Measurements from ENCODE around the gene TSPAN5. TPM values are rescaled to one million over a fixed set of nuclear protein-coding genes. Genes with fewer than 3 reads are reported as not detected.

The TSPAN5 gene
- total and polyA plus RNA-seq, 9 of the 15 experiments (the other 6 are each of a cell fraction or from before 2014, with no cell fraction given) = 0.58 to 6.6 (median 0.73) TPM

- intact Hi-C loops (cut with micrococcal nuclease) (no loop called here), in situ Hi-C loops (cut with MboI) (no loop called here)
- Histone ChIP-seq H3K79me2 (ENCODE audit: control insufficient read depth, insufficient read depth, low read length) (no peaks in the 10 kb centered on the region), H3K36me3 (ENCODE audit: control insufficient read depth, insufficient read depth, low read length) (no peaks in the 10 kb centered on the region), H3K9me1 (ENCODE audit: control insufficient read depth, insufficient read depth, low read length) (no peaks in the 10 kb centered on the region), H3K4me2 (ENCODE audit: insufficient read depth, low read length) (no peak overlapping the region; the same call in 1 of the 2 replicates), H3K4me1 (replicated peaks in 1 of 2; ENCODE audit: control insufficient read depth in 2 of 2, insufficient read depth in 2 of 2, low read length in 2 of 2) (peaks cover 8 to 19% of the 10 kb centered on the region in 2 experiments; a peak in 4 of 5 replicates), H3K9me3 (replicated peaks; ENCODE audit: control insufficient read depth, insufficient read depth, low read depth, low read length) (no peaks in the 10 kb centered on the region), H3K27ac (ENCODE audit: extremely low read depth, low read depth, low read length) (no peak overlapping the region), H3K27me3 (ENCODE audit: control insufficient read depth in 2 of 2, insufficient read depth in 2 of 2, low read length in 2 of 2) (no peaks in the 10 kb centered on the region), H3K9ac (ENCODE audit: insufficient read depth in 1 of 2, low read depth in 2 of 2, low read length in 2 of 2) (no peak overlapping the region), H2AFZ (ENCODE audit: low read depth, low read length) (no peak overlapping the region), H4K20me1 (replicated peaks; ENCODE audit: control insufficient read depth, insufficient read depth, low read length) (no peaks in the 10 kb centered on the region), H3K4me3 (no peak overlapping the region)
- ChIA-PET CTCF (ENCODE audit: low intra/inter-chr PET ratio) (no interaction called here), POLR2A (interaction anchor here (1.4 kb wide), 1 partner anchor 8 kb away, joined by 4 read pairs; no protein-coding TSS in a partner anchor)
- DNase-seq (ENCODE audit: extremely low read depth in 1 of 4, low spot score in 3 of 4) (no peak), ATAC-seq (no peak), FAIRE-seq (no peak)
- BruUV-seq (replicated peaks) = no TSS peak
- no peak for TF ChIP-seq ETS2 (tag; IDR thresholded peaks at IDR 0.05; ENCODE audit: borderline replicate concordance, poor library complexity, severe bottlenecking)
- TF ChIP-seq SOX6 (IDR thresholded peaks at IDR 0.05) = 0 out of 2 replicates have a peak, but pooled peaks have one; percentile 14
- no peak for TF ChIP-seq RFX5 (IDR thresholded peaks at IDR 0.05; ENCODE audit: low read depth, low read length)
- no peak for TF ChIP-seq SRSF1 (IDR thresholded peaks at IDR 0.05; ENCODE audit: low read depth, low read length)
- no peak for TF ChIP-seq NR2C2 (CRISPR knock-in tag; IDR thresholded peaks at IDR 0.05)
- no peak for TF ChIP-seq NR2C2 (tag; IDR thresholded peaks at IDR 0.05)
- TF ChIP-seq NCOA6 (IDR thresholded peaks at IDR 0.05) = no peak
- no peak for TF ChIP-seq ZNF224 (CRISPR knock-in tag; IDR thresholded peaks at IDR 0.05)
- no peak for TF ChIP-seq ARID2 (IDR thresholded peaks at IDR 0.05)
- TF ChIP-seq STAG1 (CRISPR knock-in tag; IDR thresholded peaks at IDR 0.05; ENCODE audit: borderline replicate concordance) = no peak
- TF ChIP-seq, protein P1, sequence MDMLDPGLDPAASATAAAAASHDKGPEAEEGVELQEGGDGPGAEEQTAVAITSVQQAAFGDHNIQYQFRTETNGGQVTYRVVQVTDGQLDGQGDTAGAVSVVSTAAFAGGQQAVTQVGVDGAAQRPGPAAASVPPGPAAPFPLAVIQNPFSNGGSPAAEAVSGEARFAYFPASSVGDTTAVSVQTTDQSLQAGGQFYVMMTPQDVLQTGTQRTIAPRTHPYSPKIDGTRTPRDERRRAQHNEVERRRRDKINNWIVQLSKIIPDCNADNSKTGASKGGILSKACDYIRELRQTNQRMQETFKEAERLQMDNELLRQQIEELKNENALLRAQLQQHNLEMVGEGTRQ (CRISPR knock-in tag; IDR thresholded peaks at IDR 0.05) = no peak
- TF ChIP-seq CBFA2T3 (IDR thresholded peaks at IDR 0.05) = peak; percentile 66
- TF ChIP-seq ZNF778 (CRISPR knock-in tag; IDR thresholded peaks at IDR 0.05) = no peak
- peak; percentile 42; the same call in 1 of the 2 replicates for TF ChIP-seq CBFA2T2 (conservative IDR thresholded peaks at IDR 0.05)
- TF ChIP-seq FOXJ3 (CRISPR knock-in tag; IDR thresholded peaks at IDR 0.05) = no peak
- no peak for TF ChIP-seq FOXK1 (CRISPR knock-in tag; IDR thresholded peaks at IDR 0.05; ENCODE audit: borderline replicate concordance)
- TF ChIP-seq, protein P2, sequence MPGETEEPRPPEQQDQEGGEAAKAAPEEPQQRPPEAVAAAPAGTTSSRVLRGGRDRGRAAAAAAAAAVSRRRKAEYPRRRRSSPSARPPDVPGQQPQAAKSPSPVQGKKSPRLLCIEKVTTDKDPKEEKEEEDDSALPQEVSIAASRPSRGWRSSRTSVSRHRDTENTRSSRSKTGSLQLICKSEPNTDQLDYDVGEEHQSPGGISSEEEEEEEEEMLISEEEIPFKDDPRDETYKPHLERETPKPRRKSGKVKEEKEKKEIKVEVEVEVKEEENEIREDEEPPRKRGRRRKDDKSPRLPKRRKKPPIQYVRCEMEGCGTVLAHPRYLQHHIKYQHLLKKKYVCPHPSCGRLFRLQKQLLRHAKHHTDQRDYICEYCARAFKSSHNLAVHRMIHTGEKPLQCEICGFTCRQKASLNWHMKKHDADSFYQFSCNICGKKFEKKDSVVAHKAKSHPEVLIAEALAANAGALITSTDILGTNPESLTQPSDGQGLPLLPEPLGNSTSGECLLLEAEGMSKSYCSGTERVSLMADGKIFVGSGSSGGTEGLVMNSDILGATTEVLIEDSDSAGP (CRISPR knock-in tag; IDR thresholded peaks at IDR 0.05) = no peak
- no peak for TF ChIP-seq ZNF766 (CRISPR knock-in tag; conservative IDR thresholded peaks at IDR 0.05)
- TF ChIP-seq NR2C1 (IDR thresholded peaks at IDR 0.05) = no peak
- TF ChIP-seq NR2C1 (tag; IDR thresholded peaks at IDR 0.05) = no peak
- TF ChIP-seq, protein P3, sequence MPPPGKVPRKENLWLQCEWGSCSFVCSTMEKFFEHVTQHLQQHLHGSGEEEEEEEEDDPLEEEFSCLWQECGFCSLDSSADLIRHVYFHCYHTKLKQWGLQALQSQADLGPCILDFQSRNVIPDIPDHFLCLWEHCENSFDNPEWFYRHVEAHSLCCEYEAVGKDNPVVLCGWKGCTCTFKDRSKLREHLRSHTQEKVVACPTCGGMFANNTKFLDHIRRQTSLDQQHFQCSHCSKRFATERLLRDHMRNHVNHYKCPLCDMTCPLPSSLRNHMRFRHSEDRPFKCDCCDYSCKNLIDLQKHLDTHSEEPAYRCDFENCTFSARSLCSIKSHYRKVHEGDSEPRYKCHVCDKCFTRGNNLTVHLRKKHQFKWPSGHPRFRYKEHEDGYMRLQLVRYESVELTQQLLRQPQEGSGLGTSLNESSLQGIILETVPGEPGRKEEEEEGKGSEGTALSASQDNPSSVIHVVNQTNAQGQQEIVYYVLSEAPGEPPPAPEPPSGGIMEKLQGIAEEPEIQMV (tag; conservative IDR thresholded peaks at IDR 0.05; ENCODE audit: low read depth) = no peak
- no peak for TF ChIP-seq DMBX1 (CRISPR knock-in tag; IDR thresholded peaks at IDR 0.05; ENCODE audit: borderline replicate concordance)
- no peak for TF ChIP-seq RHOXF2B (CRISPR knock-in tag; conservative IDR thresholded peaks at IDR 0.05)
- no peak for TF ChIP-seq TSC22D4 (tag; IDR thresholded peaks at IDR 0.05)
Measured at GRCh38 chr4:98680806-98681205, 22.4 kb upstream of the TSPAN5 start.

Data from K562 (cell line).